Cardiac fibroblast (primary cell): ENCODE results near the gene SPACA6.

Source experiments
- DNase-seq, 2 donors: peaks; one replicate each; pipeline versions ENCODE4 v3.0.0 to v3.0.0-alpha.2; 2010; ENCODE audit warnings: low read depth in 2 of 2
- H3K4me3 ChIP-seq, 2 donors: replicated peaks in 1 of 2; 1 replicate in 1 of 2; 2 replicates in 1 of 2; pipeline ENCODE4 v1.5.1; 2011; ENCODE audit warnings: low read depth in 2 of 2, low read length in 2 of 2, mild to moderate bottlenecking in 2 of 2, moderate library complexity in 1 of 2
- CTCF ChIP-seq: IDR thresholded peaks from one replicate; pipeline ENCODE4 v1.5.1; 2011; ENCODE audit warnings: low read depth, mild to moderate bottlenecking, low read length, inconsistent platforms

Gene SPACA6

GRCh38 chr19:51721905-51722304, 28.8 kb downstream of the SPACA6 start:
- no peak for TF ChIP-seq CTCF
- H3K4me3 ChIP-seq: peak overlapping the region in 1 of 2 donors; percentile 64

DNA sequence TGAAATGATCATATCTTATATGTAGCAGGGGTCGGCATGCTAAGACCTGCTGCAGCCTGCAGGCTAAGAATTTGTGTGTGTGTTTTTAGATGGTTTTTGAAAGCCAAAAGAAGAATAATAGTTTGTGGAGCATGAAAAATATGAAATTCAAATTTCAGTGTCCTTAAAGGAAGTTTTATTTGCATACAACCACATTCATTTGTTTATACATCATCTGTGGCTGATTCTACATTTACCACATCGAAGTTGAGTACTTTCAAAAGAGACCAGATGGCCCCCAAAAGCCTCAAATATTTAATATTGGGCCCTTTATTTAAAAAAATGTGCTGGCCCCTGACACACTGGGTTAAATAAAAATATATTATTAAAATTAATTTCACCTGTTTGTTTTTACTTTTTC, 29.4 kb downstream of the SPACA6 start:
- peak overlapping the region in 1 of 2 donors; percentile 64 for H3K4me3 ChIP-seq
- no peak for TF ChIP-seq CTCF
- DNase-seq: peak in 1 of 2 donors; percentile 5

More at GRCh38 chr19:51721905-51722304, 28.8 kb downstream of the SPACA6 start:
- DNase-seq: no peak

- peak overlapping the region in 1 of 2 donors; percentile 64 for H3K4me3 ChIP-seq
- no peak for TF ChIP-seq CTCF
- peak; percentile 51 to 86 for DNase-seq
Observed at GRCh38 chr19:51724543-51724942, 31.4 kb downstream of the SPACA6 start.

- TF ChIP-seq CTCF: no peak
- peak; percentile 92 to 96 for DNase-seq
- no peak overlapping the region for H3K4me3 ChIP-seq
Observed at GRCh38 chr19:51726049-51726448, 32.9 kb downstream of the SPACA6 start.

DNA sequence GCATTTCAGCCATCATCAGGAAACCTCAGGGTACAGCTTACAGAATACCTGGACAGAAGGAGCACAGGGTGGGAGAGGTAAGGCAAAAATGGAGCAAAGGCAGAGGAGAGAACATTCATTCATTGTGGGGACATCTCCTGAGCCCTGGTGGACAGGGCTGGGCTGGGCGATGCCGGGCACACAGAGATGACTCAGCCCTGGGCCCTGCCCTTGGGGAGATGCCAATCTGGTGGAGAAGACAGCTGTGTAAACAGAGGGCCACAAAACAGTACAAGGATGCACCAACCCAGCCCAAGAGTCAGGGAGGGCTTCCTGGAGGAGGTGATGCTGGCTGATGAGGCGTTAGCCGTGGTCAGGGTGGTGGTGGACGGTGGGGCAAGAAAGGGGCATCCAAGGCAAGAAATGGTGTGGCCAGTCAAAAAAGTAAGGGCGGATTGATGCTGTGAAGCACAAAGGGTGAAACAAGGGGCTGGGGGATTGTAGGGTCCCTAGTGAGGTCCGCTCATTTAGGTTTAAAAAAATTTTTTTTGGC, 34.3 kb downstream of the SPACA6 start:
- TF ChIP-seq CTCF: no peak
- no peak overlapping the region for H3K4me3 ChIP-seq
- DNase-seq: peak; percentile 63 to 92

- DNase-seq: peak; percentile 76 to 80
- H3K4me3 ChIP-seq: no peak overlapping the region
- no peak for TF ChIP-seq CTCF
Observed at GRCh38 chr19:51729781-51730180, 36.7 kb downstream of the SPACA6 start.
